Retinal pigment epithelial cell (primary cell): ENCODE measurements around the gene KHDC1.
"Not testable (repeated sequence)": the region's sequence is repeated elsewhere in the genome, so short reads cannot be mapped to it uniquely, and the experiment has no call there.

Source experiments
- DNase-seq: peaks from one replicate; pipeline ENCODE4 v3.0.0-alpha.2; 2010; ENCODE audit warnings: low read depth
- H3K4me3 ChIP-seq: 2 replicates; pipeline ENCODE4 v1.5.1; 2011; ENCODE audit warnings: mild to moderate bottlenecking, low read length, control low read depth, moderate library complexity
- CTCF ChIP-seq: conservative IDR thresholded peaks from 2 replicates; pipeline ENCODE4 v1.5.1; 2011; ENCODE audit warnings: low read depth, low read length, control low read depth, inconsistent platforms

KHDC1 gene

GRCh38 chr6:73299151-73299971, 36.4 kb upstream of the KHDC1 start:
- peak overlapping the region; percentile 42 for H3K4me3 ChIP-seq
- no peak for DNase-seq
- no peak for TF ChIP-seq CTCF

- no peak for DNase-seq
- H3K4me3 ChIP-seq = no peak overlapping the region
- TF ChIP-seq CTCF = no peak
Observed at GRCh38 chr6:73293331-73293730, 30.3 kb upstream of the KHDC1 start.

- no peak for DNase-seq
- no peak overlapping the region for H3K4me3 ChIP-seq
- TF ChIP-seq CTCF = no peak
Observed at GRCh38 chr6:73290435-73290834, 27.4 kb upstream of the KHDC1 start.

GRCh38 chr6:73286752-73287151, 23.8 kb upstream of the KHDC1 start:
- no peak overlapping the region for H3K4me3 ChIP-seq
- no peak for DNase-seq
- no peak for TF ChIP-seq CTCF

- TF ChIP-seq CTCF = peak; percentile 61
- DNase-seq = peak; percentile 25
- no peak overlapping the region for H3K4me3 ChIP-seq
Observed at GRCh38 chr6:73285674-73286283, 22.8 kb upstream of the KHDC1 start.

GRCh38 chr6:73282871-73283270, 19.9 kb upstream of the KHDC1 start:
- TF ChIP-seq CTCF = no peak
- no peak for DNase-seq

GRCh38 chr6:73281684-73282083, 18.7 kb upstream of the KHDC1 start:
- H3K4me3 ChIP-seq = not testable (repeated sequence)

More at GRCh38 chr6:73282871-73283270, 19.9 kb upstream of the KHDC1 start:
- no peak overlapping the region for H3K4me3 ChIP-seq

GRCh38 chr6:73269296-73269695, 6.3 kb upstream of the KHDC1 start:
- not testable (repeated sequence) for H3K4me3 ChIP-seq, DNase-seq

More at GRCh38 chr6:73281684-73282083, 18.7 kb upstream of the KHDC1 start:
- DNase-seq = not testable (repeated sequence)

- not testable (repeated sequence) for DNase-seq, H3K4me3 ChIP-seq
Observed at GRCh38 chr6:73268896-73269295, 5.9 kb upstream of the KHDC1 start.
